ENCODE measurements around the gene PTGDR.

The PTGDR gene, protein sequence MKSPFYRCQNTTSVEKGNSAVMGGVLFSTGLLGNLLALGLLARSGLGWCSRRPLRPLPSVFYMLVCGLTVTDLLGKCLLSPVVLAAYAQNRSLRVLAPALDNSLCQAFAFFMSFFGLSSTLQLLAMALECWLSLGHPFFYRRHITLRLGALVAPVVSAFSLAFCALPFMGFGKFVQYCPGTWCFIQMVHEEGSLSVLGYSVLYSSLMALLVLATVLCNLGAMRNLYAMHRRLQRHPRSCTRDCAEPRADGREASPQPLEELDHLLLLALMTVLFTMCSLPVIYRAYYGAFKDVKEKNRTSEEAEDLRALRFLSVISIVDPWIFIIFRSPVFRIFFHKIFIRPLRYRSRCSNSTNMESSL

DNA sequence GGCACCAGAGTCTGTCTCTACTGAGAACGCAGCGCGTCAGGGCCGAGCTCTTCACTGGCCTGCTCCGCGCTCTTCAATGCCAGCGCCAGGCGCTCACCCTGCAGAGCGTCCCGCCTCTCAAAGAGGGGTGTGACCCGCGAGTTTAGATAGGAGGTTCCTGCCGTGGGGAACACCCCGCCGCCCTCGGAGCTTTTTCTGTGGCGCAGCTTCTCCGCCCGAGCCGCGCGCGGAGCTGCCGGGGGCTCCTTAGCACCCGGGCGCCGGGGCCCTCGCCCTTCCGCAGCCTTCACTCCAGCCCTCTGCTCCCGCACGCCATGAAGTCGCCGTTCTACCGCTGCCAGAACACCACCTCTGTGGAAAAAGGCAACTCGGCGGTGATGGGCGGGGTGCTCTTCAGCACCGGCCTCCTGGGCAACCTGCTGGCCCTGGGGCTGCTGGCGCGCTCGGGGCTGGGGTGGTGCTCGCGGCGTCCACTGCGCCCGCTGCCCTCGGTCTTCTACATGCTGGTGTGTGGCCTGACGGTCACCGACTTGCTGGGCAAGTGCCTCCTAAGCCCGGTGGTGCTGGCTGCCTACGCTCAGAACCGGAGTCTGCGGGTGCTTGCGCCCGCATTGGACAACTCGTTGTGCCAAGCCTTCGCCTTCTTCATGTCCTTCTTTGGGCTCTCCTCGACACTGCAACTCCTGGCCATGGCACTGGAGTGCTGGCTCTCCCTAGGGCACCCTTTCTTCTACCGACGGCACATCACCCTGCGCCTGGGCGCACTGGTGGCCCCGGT is at the start of gene PTGDR:
Gene PTGDR (plus strand): TSS at position 198 of the 778 bp plus-strand sequence. CDS start 117 bp downstream, at position 315.
- DNase-seq: no peak

DNA sequence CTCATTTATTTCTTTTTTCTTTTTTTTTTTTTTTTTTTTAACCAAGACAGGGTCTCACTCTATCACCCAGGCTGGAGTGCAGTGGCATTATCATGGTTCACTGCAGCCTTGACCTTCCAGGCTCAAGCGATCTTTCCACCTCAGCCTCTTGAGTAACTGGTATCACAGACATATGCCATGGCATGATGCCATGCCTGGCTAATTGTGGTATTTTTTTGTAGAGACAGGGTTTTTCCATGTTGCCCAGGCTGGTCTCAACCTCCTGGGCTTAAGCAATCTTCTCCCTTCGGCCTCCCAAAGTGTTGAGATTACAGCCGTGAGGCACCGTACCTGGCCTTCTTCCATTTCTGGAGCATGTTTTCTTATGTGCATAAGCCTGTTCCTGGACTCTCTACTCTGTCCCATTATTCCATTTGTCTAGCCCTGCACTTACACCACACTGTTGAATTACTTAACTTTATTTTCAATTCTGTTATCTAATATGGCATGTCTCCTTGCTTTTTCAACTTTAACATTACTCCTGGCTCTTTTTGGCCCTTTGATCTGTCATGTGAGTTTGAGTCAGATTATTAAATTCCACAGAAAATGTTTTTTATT is 47.9 kb upstream of the PTGDR start:
- DNase-seq: no peak

DNA sequence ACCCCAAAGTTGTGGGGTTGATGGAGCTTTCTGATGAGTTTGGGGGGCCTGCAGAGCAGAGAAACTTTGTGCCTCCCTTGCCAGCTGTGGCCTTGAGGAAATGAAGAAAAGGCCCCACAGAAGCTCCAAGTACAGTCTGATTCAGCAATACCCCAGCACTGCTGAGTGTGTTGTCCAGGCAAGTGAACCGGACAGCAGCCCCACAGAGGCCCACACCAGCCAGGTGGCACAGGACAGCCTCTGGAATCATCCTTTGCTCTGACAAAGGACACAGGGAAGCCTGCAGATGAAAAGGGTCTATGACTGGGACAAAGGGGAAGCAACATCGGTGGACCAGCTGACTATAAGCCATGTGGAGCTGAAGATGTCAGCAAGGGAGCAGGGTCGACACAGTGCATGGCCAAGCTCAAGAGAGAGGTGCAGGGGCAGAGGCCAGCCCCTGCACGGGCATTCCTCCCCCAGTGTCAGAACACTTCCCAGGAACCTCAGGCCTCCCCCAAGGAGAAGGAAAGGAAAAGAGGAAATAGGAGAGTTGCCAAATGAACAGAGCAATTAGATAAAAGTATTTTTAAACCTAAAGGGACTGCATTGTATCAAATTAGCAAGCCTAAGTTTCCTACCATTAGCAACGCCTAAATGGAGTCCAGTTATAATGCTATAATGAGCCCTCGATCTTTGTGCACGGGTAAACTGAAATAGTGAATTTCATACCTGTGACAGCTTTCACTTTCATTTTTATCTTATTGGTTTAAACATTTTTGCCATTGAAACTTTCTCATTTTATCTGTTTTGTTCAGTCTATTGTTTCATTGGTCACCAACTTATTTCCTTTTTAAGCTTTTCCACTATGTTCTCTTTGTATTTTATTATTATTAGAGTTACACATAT is 46.3 kb upstream of the PTGDR start:
- no peak for DNase-seq

DNA sequence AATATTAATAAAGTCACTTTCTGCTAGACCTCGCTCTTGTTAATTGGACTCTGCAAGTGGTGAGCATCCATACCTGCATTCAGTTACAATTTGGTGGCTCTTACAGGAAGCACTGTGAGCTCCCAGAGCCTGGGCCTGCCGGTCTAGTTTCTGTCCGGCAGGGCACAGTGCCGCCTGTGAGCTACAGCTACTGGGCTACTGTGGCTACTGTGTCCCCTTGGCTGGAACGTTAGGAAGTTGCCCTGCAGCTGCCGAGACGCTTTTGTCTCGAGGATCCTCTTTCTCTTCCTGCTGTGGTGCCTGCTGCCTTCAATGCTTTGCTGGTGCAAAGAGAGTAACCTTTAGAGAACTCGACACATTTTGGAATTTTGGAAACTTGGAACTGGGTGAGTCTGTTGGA is 44.6 kb upstream of the PTGDR start:
- no peak for DNase-seq

DNA sequence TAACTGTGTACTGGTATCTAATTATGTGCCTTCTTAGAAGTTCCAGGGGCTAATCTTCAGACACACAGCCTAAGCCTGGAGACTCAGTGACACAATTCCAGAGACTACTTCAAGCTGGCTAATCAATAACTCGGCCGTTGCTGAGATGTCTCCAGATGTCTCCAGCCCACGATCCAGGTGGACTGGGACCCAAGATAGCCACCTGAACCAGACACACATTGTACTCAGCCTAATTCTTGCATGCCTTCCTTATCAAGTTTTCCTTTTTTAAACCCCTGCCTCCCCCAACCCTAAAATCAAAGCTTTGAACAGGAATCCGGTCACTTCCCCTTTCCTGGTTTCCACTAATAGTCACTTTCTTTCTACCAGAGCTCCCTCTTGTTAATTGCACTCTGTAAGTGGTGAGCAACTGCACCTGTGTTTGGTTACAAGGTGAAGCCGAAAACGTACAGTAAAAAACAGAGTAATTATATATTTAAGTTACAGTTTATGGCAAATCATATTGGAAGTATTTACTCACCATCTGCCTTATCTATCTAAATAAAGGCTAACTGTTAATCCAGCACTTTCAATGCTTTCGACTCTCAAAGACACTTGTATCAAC is 39.8 kb upstream of the PTGDR start:
- no peak for DNase-seq

DNA sequence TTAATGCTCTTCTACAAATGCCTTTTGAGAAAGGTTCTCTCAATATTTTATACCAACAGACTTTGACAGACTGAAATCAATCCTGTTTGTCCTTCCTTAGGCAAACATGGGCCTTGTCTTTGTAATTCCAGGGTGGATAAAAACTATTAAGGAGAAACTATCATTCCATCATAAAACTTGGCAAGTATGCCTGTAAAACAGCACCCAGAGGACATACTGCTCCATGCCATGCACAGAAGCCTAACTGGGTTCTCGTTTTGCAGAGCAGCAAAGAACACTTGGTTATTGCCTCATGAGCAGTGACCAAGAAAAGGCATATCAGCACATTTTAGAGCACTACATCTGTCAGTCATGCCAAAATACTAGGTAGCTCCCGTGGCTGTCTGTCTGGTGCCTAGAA is 33.8 kb upstream of the PTGDR start:
- DNase-seq: no peak

DNA sequence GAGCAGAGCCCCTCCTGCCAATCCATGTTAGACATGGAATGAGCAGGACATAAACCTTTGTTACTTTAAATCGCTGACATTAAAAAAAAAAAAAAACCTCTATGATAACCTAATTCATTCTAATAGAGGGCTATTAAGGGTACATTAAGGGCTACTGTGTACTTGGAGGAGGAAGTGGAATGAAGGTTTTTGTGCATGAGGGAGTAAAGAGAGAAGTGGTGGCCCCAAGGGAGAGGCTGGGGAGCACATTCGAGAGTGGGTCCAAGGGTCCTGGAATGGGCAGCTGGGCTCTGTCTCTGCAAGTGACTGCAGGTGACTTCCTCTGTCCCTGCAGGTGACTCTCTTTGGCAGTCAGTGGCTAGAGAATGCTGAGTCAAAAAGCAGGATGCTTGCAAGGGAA is 32.1 kb upstream of the PTGDR start:
- no peak for DNase-seq

DNA sequence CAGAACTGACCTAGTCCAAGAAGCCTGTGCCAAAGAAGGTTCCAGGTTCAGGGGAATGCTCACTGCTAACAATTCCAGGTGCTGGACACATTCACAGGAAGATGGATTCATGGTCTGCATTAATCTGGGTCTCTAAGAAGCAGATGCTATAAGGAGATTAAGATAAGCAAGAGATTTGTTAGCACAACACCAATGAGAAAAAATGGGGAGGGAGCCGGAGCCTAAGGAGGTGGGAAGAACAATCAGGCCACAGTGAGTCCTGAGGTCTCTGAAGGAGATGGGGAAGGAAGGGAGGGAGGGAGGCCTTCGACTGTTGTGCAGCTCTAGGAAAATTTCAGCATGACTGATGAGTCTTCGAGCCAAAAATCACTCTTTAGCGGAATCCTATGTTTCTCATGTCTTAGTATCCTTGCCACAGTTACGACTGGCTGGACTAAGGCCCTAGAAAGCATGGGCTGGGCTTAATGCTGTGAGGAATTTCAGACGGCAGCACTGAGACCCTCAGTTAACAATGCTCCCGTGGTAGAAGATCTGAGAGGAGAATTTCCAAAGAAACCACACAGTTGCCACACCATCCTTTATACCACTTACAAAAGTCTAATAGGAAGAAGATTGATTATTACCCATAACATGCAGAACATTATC is 31.5 kb upstream of the PTGDR start:
- no peak for DNase-seq

DNA sequence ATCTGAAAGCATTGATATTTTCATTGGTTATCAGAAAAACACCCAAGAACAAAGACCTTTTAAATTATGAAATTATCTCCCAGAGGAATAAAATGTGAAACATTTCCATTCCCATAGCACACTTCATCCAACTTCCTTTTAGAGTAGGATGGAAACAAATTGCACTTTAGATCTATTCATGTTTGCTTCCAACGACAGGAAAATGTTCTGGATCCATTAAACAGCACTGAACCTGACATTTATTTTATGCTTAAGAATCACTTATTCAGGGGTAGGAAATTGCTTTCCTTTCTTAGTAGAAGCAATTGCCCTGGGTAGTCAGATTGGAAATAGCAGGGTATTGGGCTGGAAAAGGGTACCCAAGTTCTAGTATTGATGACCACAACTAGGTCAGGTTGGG is 28.8 kb upstream of the PTGDR start:
- DNase-seq: no peak

DNA sequence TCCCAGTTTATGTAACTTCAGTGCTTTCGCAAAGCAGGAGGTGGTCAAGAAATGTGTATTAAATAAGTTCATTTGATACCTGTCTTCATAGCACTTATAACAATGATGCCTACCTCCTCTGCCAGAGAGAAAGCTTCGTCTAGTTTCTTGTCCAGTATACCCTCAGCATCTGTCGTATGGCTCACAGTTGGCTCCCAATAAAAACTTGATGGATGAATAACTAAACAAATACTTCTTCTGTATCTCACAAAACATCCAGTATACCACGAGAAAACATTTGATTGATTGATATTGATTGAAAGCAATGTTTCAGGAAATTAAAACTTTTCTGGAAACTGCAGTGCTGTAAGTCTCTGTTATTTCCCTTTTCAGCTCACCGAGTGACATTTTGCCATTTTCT is 26.9 kb upstream of the PTGDR start:
- no peak for DNase-seq

DNA sequence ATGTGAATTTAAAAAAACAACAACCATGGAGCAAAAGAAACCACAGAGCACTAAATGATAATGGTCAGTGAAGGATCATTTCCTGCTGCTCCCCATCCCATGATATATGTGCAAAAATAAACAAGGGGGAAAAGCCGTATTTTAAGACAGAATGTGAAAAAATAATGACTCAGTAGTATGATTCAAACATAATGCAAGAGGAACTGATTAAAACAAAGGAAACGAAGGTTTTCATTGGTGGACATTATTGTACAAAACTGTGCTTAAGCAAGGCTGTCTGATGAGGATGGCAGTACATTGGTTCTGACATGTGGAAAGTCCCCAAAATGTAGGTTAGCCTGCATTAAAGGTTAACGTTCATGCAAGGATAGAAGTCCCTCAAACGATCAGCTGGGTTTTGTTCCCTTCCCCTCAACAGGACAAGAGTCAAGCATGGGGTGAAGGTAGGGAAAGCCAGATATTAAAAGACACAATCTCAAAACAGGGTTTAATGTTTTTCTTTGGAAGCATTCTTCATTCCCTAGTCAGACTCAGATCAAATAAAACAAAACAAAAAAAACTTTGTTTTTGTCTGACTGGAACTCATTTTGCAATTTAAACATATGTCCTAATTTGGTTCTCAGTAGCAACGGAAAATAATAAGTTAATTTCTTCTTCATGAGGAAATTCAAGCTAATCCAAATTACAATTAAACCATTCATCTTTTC is 26.3 kb upstream of the PTGDR start:
- DNase-seq: peak; percentile 81

DNA sequence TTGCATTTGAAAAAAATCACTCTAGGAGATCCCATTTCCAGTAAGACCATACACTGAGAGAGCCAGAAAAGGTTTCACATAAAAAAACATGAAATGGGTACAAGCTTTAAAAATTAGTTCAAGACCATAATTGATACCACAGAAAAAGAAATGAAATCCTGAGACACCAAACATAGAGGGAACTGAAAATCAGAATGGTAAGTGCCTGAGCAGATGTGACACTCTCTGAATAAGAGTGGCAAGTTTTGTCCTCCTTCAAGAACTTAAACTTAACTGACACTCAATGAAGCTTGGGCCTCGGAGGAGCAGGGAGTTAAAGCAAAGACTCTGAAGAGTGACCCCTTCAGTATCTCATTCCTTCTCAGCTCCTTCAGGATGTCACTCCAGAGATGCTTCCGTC is 23.2 kb upstream of the PTGDR start:
- no peak for DNase-seq

DNA sequence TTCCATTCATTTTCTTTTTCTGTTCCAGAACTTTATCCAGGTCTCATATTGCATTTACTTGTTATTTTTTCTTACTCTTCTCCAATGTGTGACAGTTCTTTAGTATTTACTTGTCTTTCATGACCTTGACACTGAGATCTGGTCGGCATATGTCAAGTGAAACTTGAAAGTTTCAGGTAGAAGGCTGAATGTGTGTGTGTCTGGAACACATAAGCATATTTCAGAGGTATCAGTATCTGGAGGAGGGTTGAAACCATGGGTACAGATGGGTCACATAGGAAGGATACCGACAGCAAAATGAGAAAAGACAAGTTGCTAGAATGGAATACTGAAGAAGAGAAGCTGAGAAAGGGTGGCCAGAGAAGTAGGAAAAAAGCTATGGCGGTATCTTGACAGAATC is 22.5 kb upstream of the PTGDR start:
- DNase-seq: no peak

DNA sequence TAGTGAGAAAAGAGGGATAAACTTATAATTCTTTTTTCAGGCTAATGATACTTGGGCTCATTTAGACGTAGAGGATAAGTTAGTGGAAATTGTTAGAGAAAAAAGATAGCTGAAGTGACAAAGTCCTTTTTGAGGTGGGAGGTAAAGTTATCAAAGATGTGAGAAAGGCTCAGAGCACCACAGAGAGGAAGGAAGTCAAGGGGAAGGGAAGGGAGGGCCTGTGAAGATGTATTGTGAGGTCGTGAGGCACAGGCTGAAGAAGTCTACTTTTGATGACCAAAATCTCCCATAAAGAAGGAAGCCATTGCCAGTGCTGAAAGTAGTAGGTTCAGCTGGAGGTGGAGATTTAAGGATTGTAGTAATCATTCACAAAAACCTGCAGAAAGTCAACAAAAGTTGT is 19.4 kb upstream of the PTGDR start:
- no peak for DNase-seq

DNA sequence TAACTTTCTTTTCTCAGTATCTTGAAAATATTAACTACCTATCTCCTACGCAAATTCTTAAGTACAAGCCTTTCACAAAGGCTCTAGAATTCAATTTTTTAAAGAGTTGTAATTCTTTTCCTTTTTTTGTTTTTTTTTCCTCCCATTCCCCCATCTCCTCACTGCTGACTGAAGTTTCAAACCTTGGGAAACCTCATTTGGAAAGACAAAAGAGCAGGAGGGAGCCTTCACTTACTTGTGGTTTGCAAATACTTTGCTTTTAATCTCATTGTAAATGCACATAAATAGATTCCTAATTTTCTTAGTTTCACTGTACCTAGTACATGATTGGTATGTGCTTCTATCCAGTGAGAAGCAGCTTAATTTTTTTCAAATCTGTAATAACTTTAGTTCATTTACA is 15.8 kb upstream of the PTGDR start:
- DNase-seq: no peak

DNA sequence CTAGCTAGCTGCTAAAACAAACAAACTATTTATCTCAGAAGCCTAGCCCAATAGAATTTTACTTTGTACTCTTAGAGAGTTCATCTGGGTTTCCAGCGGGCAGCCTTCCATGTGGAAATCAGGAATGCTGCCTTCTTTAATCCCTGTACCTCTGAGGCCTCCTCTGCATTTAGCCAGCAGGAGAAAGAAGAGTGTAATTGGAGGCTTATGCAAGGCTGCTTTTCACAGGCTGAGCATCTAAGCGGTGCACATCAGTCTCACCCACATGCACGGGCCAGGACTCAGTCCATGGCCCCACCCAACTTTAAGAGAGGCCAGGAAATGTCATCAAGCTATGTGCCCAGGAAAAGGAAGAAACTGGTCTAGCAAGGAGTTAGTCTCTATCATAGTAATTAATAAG is 14.0 kb upstream of the PTGDR start:
- no peak for DNase-seq

DNA sequence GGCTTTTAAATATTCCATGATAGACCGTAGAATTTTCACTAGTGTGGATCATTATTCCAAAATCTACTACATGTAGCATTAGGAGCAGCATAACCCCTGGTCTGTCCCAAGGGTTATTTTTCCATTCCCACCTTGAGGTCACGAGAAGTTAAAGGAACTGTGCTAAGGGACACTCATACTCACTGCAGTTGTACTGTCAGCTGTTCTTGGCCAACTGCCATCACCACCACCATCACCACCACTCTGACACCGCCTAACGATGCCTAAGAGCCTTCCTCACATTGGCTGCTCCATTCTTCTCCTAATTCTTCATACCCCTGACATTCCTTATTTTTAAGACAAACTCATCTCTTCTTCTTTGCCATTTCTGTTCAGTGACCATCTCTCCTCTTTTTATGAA is 13.4 kb upstream of the PTGDR start:
- no peak for DNase-seq

DNA sequence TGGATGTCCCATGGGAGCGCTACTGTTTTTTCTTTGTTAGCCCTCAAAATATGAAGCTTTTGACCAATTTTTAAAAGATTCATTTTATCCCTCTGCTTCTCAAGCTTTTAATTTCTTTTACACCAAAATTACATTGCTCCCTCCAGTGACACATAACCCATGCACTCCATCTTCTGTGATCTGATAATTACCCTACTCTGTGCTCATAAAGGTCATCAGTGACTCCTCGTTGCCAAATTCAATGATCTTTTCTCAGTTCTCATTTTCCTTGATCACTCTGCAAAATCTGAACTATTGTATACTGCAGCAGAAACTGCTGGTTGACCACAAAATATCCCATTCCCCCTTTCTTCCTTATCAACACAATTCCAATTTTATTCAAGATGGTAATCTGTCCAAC is 8.7 kb upstream of the PTGDR start:
- no peak for DNase-seq

DNA sequence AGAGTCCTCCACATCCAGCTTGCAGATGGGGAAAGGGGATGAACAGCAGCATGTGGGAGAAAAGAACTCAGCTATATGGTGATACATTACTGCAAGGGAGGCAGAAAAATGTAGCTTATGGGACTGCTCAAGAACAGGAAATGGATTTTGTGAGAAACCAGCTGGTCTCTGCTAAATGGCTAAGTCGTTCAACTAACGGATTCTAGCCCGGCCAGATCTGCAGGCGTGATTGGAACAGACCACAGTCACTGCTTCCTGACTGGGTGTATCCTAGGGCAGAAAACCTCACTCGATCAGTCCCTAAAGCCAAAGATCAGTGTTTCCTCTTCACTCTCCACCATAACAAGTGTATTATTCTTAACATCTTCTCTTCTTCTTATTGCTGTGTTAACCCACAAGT is 8.1 kb upstream of the PTGDR start:
- DNase-seq: no peak

DNA sequence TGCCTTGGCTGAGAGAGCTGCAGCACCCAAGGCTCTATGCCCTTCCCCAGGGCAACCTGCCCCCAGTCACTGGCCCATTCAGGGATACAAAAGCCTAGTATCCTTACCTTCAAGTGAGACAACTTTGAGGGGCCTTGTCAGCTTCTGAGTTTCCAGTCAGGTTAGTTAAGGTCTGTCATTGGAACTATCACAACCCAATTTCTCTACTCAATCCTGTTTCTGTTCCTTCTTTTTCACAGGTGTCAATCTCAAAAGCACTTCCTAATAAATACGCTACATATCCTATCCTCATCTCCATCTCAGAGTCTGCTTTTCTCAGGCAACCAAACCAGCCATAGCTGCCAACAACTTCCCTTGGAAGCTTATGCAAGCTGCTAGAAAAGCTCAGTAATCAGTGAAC is 4.9 kb upstream of the PTGDR start:
- no peak for DNase-seq

DNA sequence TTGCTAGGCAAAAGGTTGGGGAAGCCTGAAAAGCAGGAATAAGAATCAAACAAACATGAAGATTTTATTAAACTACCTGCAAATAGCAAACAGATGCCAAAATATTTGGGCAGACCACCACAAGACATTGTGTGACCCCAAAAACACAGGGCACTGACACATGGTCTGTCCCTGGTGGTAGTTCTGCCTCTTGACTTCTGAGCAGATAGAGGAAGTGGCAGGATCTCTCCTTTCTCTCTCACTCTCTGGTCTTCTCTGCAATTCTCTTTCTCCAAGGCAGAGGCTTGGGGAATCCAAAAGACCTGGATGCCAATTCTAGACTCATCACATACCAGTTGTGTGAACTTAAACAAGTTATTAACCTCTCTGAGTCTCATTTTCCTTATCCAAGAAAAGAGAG is 4.3 kb upstream of the PTGDR start:
- DNase-seq: no peak

DNA sequence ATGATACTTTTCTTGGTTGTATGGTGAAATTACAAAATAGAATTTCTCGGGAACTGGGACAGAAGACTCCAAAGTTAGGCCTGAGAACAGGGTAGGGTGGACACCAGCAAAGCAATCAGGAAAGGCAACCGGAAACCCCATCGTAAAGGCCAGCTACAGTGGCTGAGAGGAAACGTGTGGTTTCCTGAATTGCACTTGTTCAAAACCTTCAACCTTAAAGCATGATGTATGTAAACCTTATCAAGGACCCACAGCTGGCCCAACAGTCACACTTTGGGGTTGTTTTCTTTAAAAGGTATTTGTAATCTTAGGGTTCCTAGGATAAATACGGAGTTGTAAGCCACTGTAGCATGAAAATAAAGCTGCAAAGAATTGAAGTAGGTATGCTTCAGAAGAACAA is 2.2 kb upstream of the PTGDR start:
- DNase-seq: no peak
